ENCODE results near the gene PEX26. TPM values are rescaled to one million over a fixed set of nuclear protein-coding genes. Genes with fewer than 3 reads are reported as not detected.

PEX26 gene
- total and polyA plus RNA-seq, 2 donors (not counting 1 experiment from before 2014, with no cell fraction given) = 13.2 to 14.5 TPM

- H3K9ac ChIP-seq (ENCODE audit: insufficient read depth, low read length) = no peak overlapping the region
- no peaks in the 10 kb centered on the region for H3K27me3 ChIP-seq (ENCODE audit: control insufficient read depth, insufficient read depth, low read length)
- peak in 1 of 2 donors; percentile 12 for DNase-seq (ENCODE audit: low read depth in 2 of 2)
- H3K4me2 ChIP-seq (ENCODE audit: extremely low read depth, insufficient read depth, low read length) = no peak overlapping the region
- no peak overlapping the region for H2AFZ ChIP-seq (ENCODE audit: low read length)
- peaks cover 12% of the 10 kb centered on the region for H3K4me1 ChIP-seq (ENCODE audit: control insufficient read depth, extremely low read depth, insufficient read depth, low read length)
- H3K4me3 ChIP-seq (replicated peaks in 1 of 4; ENCODE audit: control extremely low read depth in 1 of 4, insufficient read depth in 1 of 4, low read depth in 3 of 4, low read length in 4 of 4) = no peak overlapping the region
- H3K79me2 ChIP-seq (ENCODE audit: control insufficient read depth, insufficient read depth, low read length) = peaks cover 5% of the 10 kb centered on the region
- H4K20me1 ChIP-seq (ENCODE audit: control insufficient read depth, extremely low read depth, insufficient read depth, low read length) = no peaks in the 10 kb centered on the region
- no peaks in the 10 kb centered on the region for H3K36me3 ChIP-seq (ENCODE audit: control insufficient read depth, insufficient read depth, low read length)
- TF ChIP-seq EZH2 (IDR thresholded peaks at IDR 0.05; ENCODE audit: low read length, missing control alignments) (no peak), CTCF (conservative IDR thresholded peaks at IDR 0.05 in 1 of 2, IDR thresholded peaks at IDR 0.05 in 1 of 2; ENCODE audit: low read depth in 1 of 2, low read length in 2 of 2) (no peak)
- no peak overlapping the region for H3K27ac ChIP-seq (ENCODE audit: insufficient read depth, low read length)
- no peaks in the 10 kb centered on the region for H3K9me3 ChIP-seq (ENCODE audit: control insufficient read depth, insufficient read depth, low read depth, low read length)
These were observed 77.1 kb downstream of the PEX26 start for GRCh38 chr22:18154821-18155390.

Other genes with a start within 250 kb of the PEX26 start
- 12.1 and 22.6 TPM in 2 replicates for gene MICAL3, start 53.4 kb upstream of the PEX26 start, total RNA-seq
- gene MICAL3, start 53.4 kb upstream of the PEX26 start, polyA plus RNA-seq = 10.8 and 19.2 TPM in 2 replicates
- gene TUBA8, start 32.8 kb downstream of the PEX26 start, total RNA-seq = 0.51 and 0.83 TPM in 2 replicates
- gene TUBA8, start 32.8 kb downstream of the PEX26 start, polyA plus RNA-seq = 0.60 and 3.9 TPM in 2 replicates
- 10.3 and 14.9 TPM in 2 replicates for gene USP18, start 72.2 kb downstream of the PEX26 start, total RNA-seq
- 8.6 and 30.9 TPM in 2 replicates for gene USP18, start 72.2 kb downstream of the PEX26 start, polyA plus RNA-seq